GM12872 (cell line): ENCODE measurements around the gene MCM9.

ENCODE experiments used
- CTCF ChIP-seq: IDR thresholded peaks from 3 replicates; pipeline ENCODE4 v1.5.1; 2011; ENCODE audit warnings: low read depth, mild to moderate bottlenecking, low read length, moderate library complexity; ENCODE audit not compliant: insufficient read depth

The MCM9 gene

GRCh38 chr6:118917546-118918328 is 17.2 kb downstream of the MCM9 start:
- TF ChIP-seq CTCF: no peak

- no peak for TF ChIP-seq CTCF
Observed at GRCh38 chr6:118914598-118914997, 20.4 kb downstream of the MCM9 start.

- TF ChIP-seq CTCF: no peak
Observed at GRCh38 chr6:118913161-118913560, 21.8 kb downstream of the MCM9 start.

- TF ChIP-seq CTCF: no peak
Observed at GRCh38 chr6:118912646-118913045, 22.3 kb downstream of the MCM9 start.

GRCh38 chr6:118908441-118908840 is 26.5 kb downstream of the MCM9 start:
- no peak for TF ChIP-seq CTCF

- TF ChIP-seq CTCF: no peak
Observed at GRCh38 chr6:118905851-118906250, 29.1 kb downstream of the MCM9 start.

GRCh38 chr6:118905084-118905483 is 29.9 kb downstream of the MCM9 start:
- no peak for TF ChIP-seq CTCF
